CD14-positive monocyte (primary cell): ENCODE data around the gene PSMD12. TPM values are rescaled to one million over a fixed set of nuclear protein-coding genes. Genes with fewer than 3 reads are reported as not detected.
A peak's percentile ranks its signal among the peaks of the same experiment; 100 is the strongest.

Experiments used
- DNase-seq, 3 donors: peaks; one replicate each; pipeline ENCODE4 v3.0.0-alpha.2; 2011 to 2022
- H2AFZ ChIP-seq: 2 replicates; pipeline ENCODE4 v1.6.0; 2012; ENCODE audit warnings: mild to moderate bottlenecking, low read depth, low read length, inconsistent platforms; ENCODE audit not compliant: insufficient read depth, poor library complexity, severe bottlenecking
- H3K27ac ChIP-seq, 2 donors: 1 replicate in 1 of 2; 2 replicates in 1 of 2; pipeline ENCODE4 v1.5.1; 2012 to 2013; ENCODE audit warnings: low read length in 2 of 2, control low read depth in 1 of 2, inconsistent platforms in 1 of 2, low read depth in 1 of 2, mild to moderate bottlenecking in 1 of 2
- H3K27me3 ChIP-seq, 2 donors: one replicate each; pipeline versions ENCODE4 v1.6.0 to v1.6.1; 2011 to 2013; ENCODE audit warnings: low read length in 2 of 2; ENCODE audit not compliant: control insufficient read depth in 2 of 2, insufficient read depth in 2 of 2
- H3K36me3 ChIP-seq, 2 donors: replicated peaks in 1 of 2; 1 replicate in 1 of 2; 2 replicates in 1 of 2; pipeline versions ENCODE4 v1.5.1 to v1.6.1; 2012 to 2013; ENCODE audit warnings: low read length in 2 of 2, control low read depth in 1 of 2, inconsistent platforms in 1 of 2, mild to moderate bottlenecking in 1 of 2; ENCODE audit not compliant: insufficient read depth in 2 of 2, control insufficient read depth in 1 of 2
- H3K4me1 ChIP-seq, 2 donors: 1 replicate in 1 of 2; 2 replicates in 1 of 2; pipeline versions ENCODE4 v1.5.1 to v1.6.1; 2012 to 2013; ENCODE audit warnings: low read length in 2 of 2, control low read depth in 1 of 2, inconsistent platforms in 1 of 2, mild to moderate bottlenecking in 1 of 2, moderate library complexity in 1 of 2; ENCODE audit not compliant: insufficient read depth in 2 of 2, control insufficient read depth in 1 of 2
- H3K4me2 ChIP-seq: replicated peaks from 2 replicates; pipeline ENCODE3; 2012; ENCODE audit warnings: low read length, moderate library complexity, mild to moderate bottlenecking; ENCODE audit not compliant: poor library complexity, severe bottlenecking; ENCODE audit errors: extremely low read depth
- H3K4me3 ChIP-seq, 3 experiments: fragments of 200-600 bp in 1 of 3; sonication (generic) in 1 of 3; replicated peaks in 1 of 3; 1 replicate in 2 of 3; 2 replicates in 1 of 3; pipeline ENCODE4 v1.5.1; 2011 to 2013; ENCODE audit warnings: low read length in 3 of 3, mild to moderate bottlenecking in 3 of 3, control low read depth in 2 of 3, low read depth in 2 of 3, inconsistent platforms in 1 of 3, moderate library complexity in 1 of 3
- H3K79me2 ChIP-seq: 2 replicates; pipeline ENCODE4 v1.6.0; 2012; ENCODE audit warnings: mild to moderate bottlenecking, control low read depth, inconsistent platforms, low read length, moderate library complexity; ENCODE audit not compliant: insufficient read depth
- H3K9ac ChIP-seq: 2 replicates; pipeline ENCODE4 v1.6.0; 2017; ENCODE audit warnings: low read length, mild to moderate bottlenecking; ENCODE audit not compliant: insufficient read depth, poor library complexity, severe bottlenecking
- H3K9me3 ChIP-seq, 2 donors: replicated peaks in 1 of 2; 1 replicate in 1 of 2; 2 replicates in 1 of 2; pipeline versions ENCODE4 v1.5.1 to v1.6.1; 2012 to 2013; ENCODE audit warnings: low read length in 2 of 2, control low read depth in 1 of 2; ENCODE audit not compliant: control insufficient read depth in 1 of 2, insufficient read depth in 1 of 2
- H4K20me1 ChIP-seq: 2 replicates; pipeline ENCODE4 v1.6.0; 2012; ENCODE audit warnings: mild to moderate bottlenecking, low read length, control low read depth, moderate library complexity; ENCODE audit not compliant: insufficient read depth
- H3K27ac Mint-ChIP-seq, 7 donors: one replicate each; pipeline ENCODE4 v1.8.0; 2020; ENCODE audit warnings: mild to moderate bottlenecking in 7 of 7, mixed read lengths in 7 of 7, moderate library complexity in 6 of 7, inconsistent platforms in 2 of 7
- H3K27me3 Mint-ChIP-seq, 3 donors: one replicate each; pipeline ENCODE4 v1.8.0; 2021 to 2022; ENCODE audit warnings: low read depth in 3 of 3, mild to moderate bottlenecking in 3 of 3, mixed read lengths in 3 of 3, moderate library complexity in 3 of 3, inconsistent platforms in 1 of 3
- H3K36me3 Mint-ChIP-seq, 2 donors: one replicate each; pipeline ENCODE4 v1.8.0; 2020; ENCODE audit warnings: mixed read lengths in 2 of 2, inconsistent platforms in 1 of 2, mild to moderate bottlenecking in 1 of 2
- H3K4me1 Mint-ChIP-seq: one replicate; pipeline ENCODE4 v1.8.0; 2020; ENCODE audit warnings: mild to moderate bottlenecking, mixed read lengths
- H3K4me3 Mint-ChIP-seq, 2 donors: one replicate each; pipeline ENCODE4 v1.8.0; 2020; ENCODE audit warnings: mild to moderate bottlenecking in 2 of 2, mixed read lengths in 2 of 2, moderate library complexity in 1 of 2
- H3K9me3 Mint-ChIP-seq, 7 donors: one replicate each; pipeline ENCODE4 v1.8.0; 2020 to 2022; ENCODE audit warnings: mixed read lengths in 7 of 7, mild to moderate bottlenecking in 6 of 7, moderate library complexity in 6 of 7, inconsistent platforms in 2 of 7
- WGBS: methylation state at CpG from one replicate; pipeline ENCODE4 v1.1.5; 2013; ENCODE audit warnings: missing lambda C conversion rate; ENCODE audit not compliant: insufficient coverage; 5-methylcytosine and 5-hydroxymethylcytosine counted together
- intact Hi-C, 2 donors: fragments of 100-400 bp; cut with micrococcal nuclease; formaldehyde crosslinking; loops; one replicate each; pipeline versions ENCODE4 v1.15.0 to v1.15.1; 2023
- polyA plus RNA-seq, 3 donors: library from polyadenylated mRNA; depleted of rRNA in 1 of 3; unstranded in 2 of 3; stranded (reverse) in 1 of 3; fragments of 300-500 nt in 2 of 3; fragments of >200 nt in 1 of 3; fragmentation: Illumina TruSeq in 2 of 3; gene quantifications; 1 replicate in 2 of 3; 2 replicates in 1 of 3; pipeline ENCODE4 v1.2.3, GENCODE V29; 2012 to 2021
- TF ChIP-seq, protein P1 (sequence below): fragments of 200-600 bp; IDR thresholded peaks from one replicate; pipeline ENCODE4 v1.8.0; 2022; ENCODE audit warnings: antibody characterized with exemption, mild to moderate bottlenecking

Gene PSMD12
- polyA plus RNA-seq, 3 donors = 16.2 to 30.7 (median 17.8) TPM

DNA sequence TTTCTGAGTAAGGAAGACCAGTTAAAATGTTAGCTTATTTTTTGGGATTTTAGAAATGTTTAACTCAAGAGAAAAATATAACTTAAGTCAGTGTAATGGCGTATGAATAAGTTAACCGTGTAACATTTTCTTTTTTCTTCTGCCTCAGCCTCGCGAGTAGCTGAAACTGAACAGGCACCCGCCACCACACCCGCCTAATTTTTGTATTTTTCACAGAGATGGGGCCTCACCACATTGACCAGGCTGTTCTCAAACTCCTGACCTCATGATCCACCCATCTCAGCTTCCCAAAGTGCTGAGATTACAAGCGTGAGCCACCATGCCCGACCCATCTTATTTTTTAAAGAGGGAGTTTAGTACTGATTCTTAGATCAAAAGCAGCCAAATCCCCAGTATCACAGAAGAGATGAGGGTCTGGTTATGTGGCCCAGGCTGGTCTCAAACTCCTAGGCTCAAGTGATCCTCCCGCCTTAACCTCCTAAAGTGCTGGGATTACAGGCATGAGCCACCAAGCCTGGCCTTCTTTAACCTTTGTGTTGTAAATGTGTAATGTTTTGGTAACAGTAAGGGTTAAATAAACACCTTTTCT, 27.5 kb upstream of the PSMD12 start:
- Histone ChIP-seq H3K9me3 (no peaks in the 10 kb centered on the region), H3K36me3 (peaks cover 0 to 5% of the 10 kb centered on the region in 2 donors), H3K4me1 (no peaks in the 10 kb centered on the region), H3K4me2 (no peak overlapping the region), H3K9ac (no peak overlapping the region), H3K27ac (no peak overlapping the region), H2AFZ (no peak overlapping the region), H3K79me2 (peaks cover 32% of the 10 kb centered on the region), H3K4me3 (no peak overlapping the region), H4K20me1 (peaks cover 17% of the 10 kb centered on the region), H3K27me3 (no peaks in the 10 kb centered on the region)
- 100% methylated on average over 4 of the region's 9 CpGs for WGBS
- DNase-seq = no peak
- H3K36me3 Mint-ChIP-seq = peaks cover 18 to 41% of the 10 kb centered on the region in 2 donors
- H3K4me1 Mint-ChIP-seq = peaks cover 13% of the 10 kb centered on the region
- peak overlapping the region in 1 of 7 donors; percentile 31 for H3K27ac Mint-ChIP-seq
- intact Hi-C loops = loop anchor here in 1 of 2 donors (5.0 kb wide), 1 partner anchor 83 kb away; no protein-coding TSS in a partner anchor
- H3K4me3 Mint-ChIP-seq = no peak overlapping the region
- peaks cover 0 to 2% (median 0%) of the 10 kb centered on the region in 3 donors for H3K27me3 Mint-ChIP-seq
- TF ChIP-seq, protein P1, sequence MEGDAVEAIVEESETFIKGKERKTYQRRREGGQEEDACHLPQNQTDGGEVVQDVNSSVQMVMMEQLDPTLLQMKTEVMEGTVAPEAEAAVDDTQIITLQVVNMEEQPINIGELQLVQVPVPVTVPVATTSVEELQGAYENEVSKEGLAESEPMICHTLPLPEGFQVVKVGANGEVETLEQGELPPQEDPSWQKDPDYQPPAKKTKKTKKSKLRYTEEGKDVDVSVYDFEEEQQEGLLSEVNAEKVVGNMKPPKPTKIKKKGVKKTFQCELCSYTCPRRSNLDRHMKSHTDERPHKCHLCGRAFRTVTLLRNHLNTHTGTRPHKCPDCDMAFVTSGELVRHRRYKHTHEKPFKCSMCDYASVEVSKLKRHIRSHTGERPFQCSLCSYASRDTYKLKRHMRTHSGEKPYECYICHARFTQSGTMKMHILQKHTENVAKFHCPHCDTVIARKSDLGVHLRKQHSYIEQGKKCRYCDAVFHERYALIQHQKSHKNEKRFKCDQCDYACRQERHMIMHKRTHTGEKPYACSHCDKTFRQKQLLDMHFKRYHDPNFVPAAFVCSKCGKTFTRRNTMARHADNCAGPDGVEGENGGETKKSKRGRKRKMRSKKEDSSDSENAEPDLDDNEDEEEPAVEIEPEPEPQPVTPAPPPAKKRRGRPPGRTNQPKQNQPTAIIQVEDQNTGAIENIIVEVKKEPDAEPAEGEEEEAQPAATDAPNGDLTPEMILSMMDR = no peak
- H3K9me3 Mint-ChIP-seq = peaks cover 0 to 3% (median 0%) of the 10 kb centered on the region in 7 donors

- H3K27me3 ChIP-seq = no peaks in the 10 kb centered on the region
- peaks cover 0 to 5% (median 0%) of the 10 kb centered on the region in 3 donors for H3K27me3 Mint-ChIP-seq
- no peaks in the 10 kb centered on the region for H3K4me1 ChIP-seq
- no peak overlapping the region for H3K27ac Mint-ChIP-seq
- no peak overlapping the region for H3K4me2 ChIP-seq
- H3K36me3 ChIP-seq = peaks cover 0 to 5% of the 10 kb centered on the region in 2 donors
- no peak overlapping the region for H3K9ac ChIP-seq
- H4K20me1 ChIP-seq = peaks cover 30% of the 10 kb centered on the region
- H3K27ac ChIP-seq = no peak overlapping the region
- DNase-seq = no peak
- H3K4me3 ChIP-seq = no peak overlapping the region
- H3K4me3 Mint-ChIP-seq = no peak overlapping the region
- H3K9me3 ChIP-seq = no peaks in the 10 kb centered on the region
- no CpG with 5 or more reads among the region's 6 CpGs for WGBS
- intact Hi-C loops = loop anchor here in 1 of 2 donors (5.0 kb wide), 1 partner anchor 85 kb away; no protein-coding TSS in a partner anchor
- peaks cover 27% of the 10 kb centered on the region for H3K79me2 ChIP-seq
- TF ChIP-seq, protein P1 = no peak
- H3K36me3 Mint-ChIP-seq = peaks cover 7 to 30% of the 10 kb centered on the region in 2 donors
- no peak overlapping the region for H2AFZ ChIP-seq
- no peaks in the 10 kb centered on the region for H3K9me3 Mint-ChIP-seq
- H3K4me1 Mint-ChIP-seq = peaks cover 17% of the 10 kb centered on the region
Observed at GRCh38 chr17:67392111-67392510, 25.7 kb upstream of the PSMD12 start.
